Ovary (tissue), 3 donors: Measurements from ENCODE around the gene ZNF638.
"Not testable (repeated sequence)": the region's sequence is repeated elsewhere in the genome, so short reads cannot be mapped to it uniquely, and the experiment has no call there.

Experiments
- CTCF ChIP-seq, 3 donors: fragments of 450-650 bp in 2 of 3; fragments of 200-600 bp in 1 of 3; IDR thresholded peaks; one replicate each; pipeline versions ENCODE4 v1.5.1 to v1.8.0; 2016 to 2022; ENCODE audit warnings: antibody characterized with exemption in 3 of 3, mild to moderate bottlenecking in 1 of 3
- POLR2A ChIP-seq: fragments of 450-650 bp; IDR thresholded peaks from one replicate; pipeline ENCODE4 v1.6.1; 2017; ENCODE audit warnings: antibody characterized with exemption, mild to moderate bottlenecking, moderate library complexity
- donor health status: DM: no; HTN: no; CAD: no.

- not testable (repeated sequence) for TF ChIP-seq CTCF (IDR thresholded peaks at IDR 0.05); POLR2A
Measured at GRCh38 chr2:71416866-71417265, 85.3 kb downstream of the ZNF638 start.
